ENCODE measurements around the gene NPR3. TPM values are rescaled to one million over a fixed set of nuclear protein-coding genes. Genes with fewer than 3 reads are reported as not detected.
A peak's percentile ranks its signal among the peaks of the same experiment; 100 is the strongest.

NPR3 gene
- total and polyA plus RNA-seq, 4 donors, result 0.70 to 15.4 (median 2.2) TPM

DNA sequence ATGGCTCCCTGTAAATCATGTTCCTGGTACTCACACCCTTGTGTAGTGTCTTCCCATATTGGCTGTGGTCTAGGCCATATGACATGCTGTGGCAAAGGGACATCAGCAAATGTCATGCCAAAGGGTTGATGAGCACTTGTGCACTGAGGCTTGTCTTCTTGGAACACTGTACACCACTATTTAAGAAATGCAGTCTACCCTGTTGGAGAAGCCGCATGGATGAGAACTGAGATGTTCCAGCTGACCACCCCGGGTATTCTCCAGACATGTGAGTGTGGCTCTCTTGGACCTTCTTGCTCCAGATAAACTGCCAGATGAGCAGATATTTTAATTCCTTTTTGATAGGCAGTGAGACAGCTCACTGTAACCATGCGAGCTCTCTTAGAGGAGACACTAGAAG is 20.5 kb upstream of the NPR3 start:
- Histone ChIP-seq H3K9me3 (ENCODE audit: control insufficient read depth in 4 of 4, low read length in 3 of 4) (no peaks in the 10 kb centered on the region), H3K27ac (ENCODE audit: low read depth in 1 of 2, low read length in 2 of 2) (no peak overlapping the region), H3K27me3 (ENCODE audit: control insufficient read depth in 4 of 4, insufficient read depth in 4 of 4, low read length in 3 of 4) (no peaks in the 10 kb centered on the region), H3K36me3 (ENCODE audit: control insufficient read depth in 4 of 4, insufficient read depth in 3 of 4, low read depth in 1 of 4, low read length in 3 of 4) (no peaks in the 10 kb centered on the region), H3K4me1 (ENCODE audit: control insufficient read depth in 4 of 4, insufficient read depth in 4 of 4, low read length in 3 of 4) (peaks cover 0 to 13% (median 13%) of the 10 kb centered on the region in 4 donors), H3K4me3 (ENCODE audit: low read depth in 1 of 3, low read length in 3 of 3) (no peak overlapping the region), H3K9ac (ENCODE audit: low read depth in 1 of 2, low read length in 2 of 2) (no peak overlapping the region)
- TF ChIP-seq EGR1 (IDR thresholded peaks at IDR 0.05; ENCODE audit: low read depth in 2 of 2) (no peak), NR2F2 (IDR thresholded peaks at IDR 0.05) (no peak)
- TF ChIP-seq, protein P1, sequence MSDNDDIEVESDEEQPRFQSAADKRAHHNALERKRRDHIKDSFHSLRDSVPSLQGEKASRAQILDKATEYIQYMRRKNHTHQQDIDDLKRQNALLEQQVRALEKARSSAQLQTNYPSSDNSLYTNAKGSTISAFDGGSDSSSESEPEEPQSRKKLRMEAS (IDR thresholded peaks at IDR 0.05), result no peak
- DNase-seq (ENCODE audit: low spot score), result no peak
- WGBS, result 80% methylated on average over 3 of the region's 3 CpGs

DNA sequence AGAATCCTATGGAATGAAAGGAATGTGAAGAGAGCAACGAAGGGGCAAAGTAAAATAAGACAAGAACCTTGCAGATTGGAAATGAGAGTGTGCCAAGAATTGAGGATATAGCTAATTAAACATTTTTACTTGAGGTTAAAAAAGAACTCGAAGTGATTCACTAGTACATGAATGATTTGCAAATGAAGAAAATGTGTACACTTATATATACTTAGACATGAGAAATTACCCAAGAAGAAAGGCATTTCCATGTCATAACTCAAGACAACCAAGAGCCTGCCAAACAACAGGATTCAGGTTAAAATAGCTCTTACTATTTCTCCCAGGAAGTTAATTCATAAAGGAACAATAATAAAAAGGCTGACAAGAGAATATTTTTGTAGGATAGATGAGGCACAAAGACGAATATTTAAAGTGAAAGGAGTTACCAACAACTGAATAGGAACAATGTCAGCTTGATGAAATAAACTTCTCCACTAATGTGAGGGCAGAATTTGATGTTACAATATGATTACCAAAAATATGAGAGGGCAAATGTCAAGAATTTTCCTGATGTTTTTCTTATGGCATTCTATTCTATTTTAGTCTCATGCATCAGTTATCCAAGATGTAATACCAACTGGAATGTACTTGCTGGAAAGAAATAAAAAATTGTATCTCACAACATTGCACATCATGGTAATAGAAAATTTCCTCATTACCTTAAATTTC is 18.9 kb upstream of the NPR3 start:
- Histone ChIP-seq H3K9ac (ENCODE audit: low read depth in 1 of 2, low read length in 2 of 2) (no peak overlapping the region), H3K27me3 (ENCODE audit: control insufficient read depth in 4 of 4, insufficient read depth in 4 of 4, low read length in 3 of 4) (no peaks in the 10 kb centered on the region), H3K4me1 (ENCODE audit: control insufficient read depth in 4 of 4, insufficient read depth in 4 of 4, low read length in 3 of 4) (peaks cover 0 to 8% (median 7%) of the 10 kb centered on the region in 4 donors), H3K4me3 (ENCODE audit: low read depth in 1 of 3, low read length in 3 of 3) (no peak overlapping the region), H3K27ac (ENCODE audit: low read depth in 1 of 2, low read length in 2 of 2) (no peak overlapping the region), H3K9me3 (ENCODE audit: control insufficient read depth in 4 of 4, low read length in 3 of 4) (no peaks in the 10 kb centered on the region), H3K36me3 (ENCODE audit: control insufficient read depth in 4 of 4, insufficient read depth in 3 of 4, low read depth in 1 of 4, low read length in 3 of 4) (no peaks in the 10 kb centered on the region)
- TF ChIP-seq SP1 (IDR thresholded peaks at IDR 0.05), result no peak
- TF ChIP-seq, protein P2, sequence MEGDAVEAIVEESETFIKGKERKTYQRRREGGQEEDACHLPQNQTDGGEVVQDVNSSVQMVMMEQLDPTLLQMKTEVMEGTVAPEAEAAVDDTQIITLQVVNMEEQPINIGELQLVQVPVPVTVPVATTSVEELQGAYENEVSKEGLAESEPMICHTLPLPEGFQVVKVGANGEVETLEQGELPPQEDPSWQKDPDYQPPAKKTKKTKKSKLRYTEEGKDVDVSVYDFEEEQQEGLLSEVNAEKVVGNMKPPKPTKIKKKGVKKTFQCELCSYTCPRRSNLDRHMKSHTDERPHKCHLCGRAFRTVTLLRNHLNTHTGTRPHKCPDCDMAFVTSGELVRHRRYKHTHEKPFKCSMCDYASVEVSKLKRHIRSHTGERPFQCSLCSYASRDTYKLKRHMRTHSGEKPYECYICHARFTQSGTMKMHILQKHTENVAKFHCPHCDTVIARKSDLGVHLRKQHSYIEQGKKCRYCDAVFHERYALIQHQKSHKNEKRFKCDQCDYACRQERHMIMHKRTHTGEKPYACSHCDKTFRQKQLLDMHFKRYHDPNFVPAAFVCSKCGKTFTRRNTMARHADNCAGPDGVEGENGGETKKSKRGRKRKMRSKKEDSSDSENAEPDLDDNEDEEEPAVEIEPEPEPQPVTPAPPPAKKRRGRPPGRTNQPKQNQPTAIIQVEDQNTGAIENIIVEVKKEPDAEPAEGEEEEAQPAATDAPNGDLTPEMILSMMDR (IDR thresholded peaks at IDR 0.05; ENCODE audit: low read depth, low read length, missing input control), result no peak
- TF ChIP-seq FOXA2 (IDR thresholded peaks at IDR 0.05), result no peak
- no peak for TF ChIP-seq HNF4A (conservative IDR thresholded peaks at IDR 0.05)
- TF ChIP-seq RAD21 (IDR thresholded peaks at IDR 0.05), result no peak
- TF ChIP-seq YY1 (IDR thresholded peaks at IDR 0.05), result no peak
- DNase-seq (ENCODE audit: low spot score), result no peak
- 63% methylated on average over 3 of the region's 3 CpGs for WGBS

DNA sequence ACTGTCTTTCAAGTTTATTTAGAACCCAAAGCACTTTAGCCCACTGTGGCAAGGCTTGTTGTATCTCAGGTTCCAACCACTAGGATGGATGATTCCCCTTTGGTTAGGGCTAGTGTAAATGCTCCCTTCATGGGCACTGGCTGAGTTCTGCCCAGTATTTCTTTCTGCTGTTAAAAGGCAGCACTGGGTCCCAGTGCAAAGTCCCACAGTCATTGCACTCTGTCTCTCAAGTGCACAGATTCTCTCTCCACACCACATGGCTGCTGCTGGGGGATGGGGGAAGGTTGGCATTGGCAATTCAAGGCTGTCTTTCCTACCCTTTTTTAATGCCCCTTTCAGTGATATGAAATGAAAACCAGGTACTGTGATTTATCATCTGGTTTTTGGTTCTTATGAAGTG is 7.2 kb upstream of the NPR3 start:
- peak; percentile 34 to 56 for TF ChIP-seq HNF4A (conservative IDR thresholded peaks at IDR 0.05)
- TF ChIP-seq RXRA (IDR thresholded peaks at IDR 0.05), result no peak
- no peaks in the 10 kb centered on the region for H3K36me3 ChIP-seq (ENCODE audit: control insufficient read depth in 4 of 4, insufficient read depth in 3 of 4, low read depth in 1 of 4, low read length in 3 of 4)
- no peak overlapping the region for H3K4me3 ChIP-seq (ENCODE audit: low read depth in 1 of 3, low read length in 3 of 3)
- no peaks in the 10 kb centered on the region for H3K9me3 ChIP-seq (ENCODE audit: control insufficient read depth in 4 of 4, low read length in 3 of 4)
- no peak for DNase-seq (ENCODE audit: low spot score)
- no peak overlapping the region for H3K27ac ChIP-seq (ENCODE audit: low read depth in 1 of 2, low read length in 2 of 2)
- no peak overlapping the region for H3K9ac ChIP-seq (ENCODE audit: low read depth in 1 of 2, low read length in 2 of 2)
- no peaks in the 10 kb centered on the region for H3K27me3 ChIP-seq (ENCODE audit: control insufficient read depth in 4 of 4, insufficient read depth in 4 of 4, low read length in 3 of 4)
- H3K4me1 ChIP-seq (ENCODE audit: control insufficient read depth in 4 of 4, insufficient read depth in 4 of 4, low read length in 3 of 4), result peaks cover 0 to 2% (median 0%) of the 10 kb centered on the region in 4 donors

DNA sequence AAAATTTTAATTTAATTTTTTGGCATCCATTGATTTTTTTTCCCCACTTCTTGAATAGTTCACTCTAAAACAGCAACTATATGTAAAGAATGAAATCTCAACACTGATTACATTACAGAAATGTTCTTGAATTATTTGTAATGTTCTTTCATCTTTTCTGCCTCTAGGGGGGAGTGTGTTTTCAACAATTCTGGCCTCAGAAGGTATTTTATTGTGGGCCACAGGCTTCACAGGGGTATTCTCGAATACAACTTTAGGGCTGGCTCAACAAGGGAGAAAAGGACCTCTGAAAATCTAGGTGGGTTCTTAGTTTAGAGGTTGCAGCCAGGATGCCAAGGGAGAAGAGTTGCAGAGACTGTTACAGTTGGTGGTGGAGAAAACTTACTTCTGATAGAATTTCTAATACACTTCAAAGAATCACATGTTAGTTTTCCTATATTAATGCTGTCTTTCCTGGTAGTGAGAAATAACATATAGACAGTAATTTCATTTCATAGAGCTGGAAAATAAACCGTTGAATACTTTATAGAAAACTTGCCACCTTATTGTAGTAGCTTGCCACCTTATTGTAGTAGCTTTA is 3.6 kb upstream of the NPR3 start:
- Histone ChIP-seq H3K4me3 (ENCODE audit: low read depth in 1 of 3, low read length in 3 of 3) (no peak overlapping the region), H3K36me3 (ENCODE audit: control insufficient read depth in 4 of 4, insufficient read depth in 3 of 4, low read depth in 1 of 4, low read length in 3 of 4) (no peaks in the 10 kb centered on the region), H3K27ac (ENCODE audit: low read depth in 1 of 2, low read length in 2 of 2) (no peak overlapping the region), H3K27me3 (ENCODE audit: control insufficient read depth in 4 of 4, insufficient read depth in 4 of 4, low read length in 3 of 4) (peaks cover 0 to under 1% (median 0%) of the 10 kb centered on the region in 4 donors), H3K4me1 (ENCODE audit: control insufficient read depth in 4 of 4, insufficient read depth in 4 of 4, low read length in 3 of 4) (peaks cover 6 to 30% (median 16%) of the 10 kb centered on the region in 4 donors), H3K9ac (ENCODE audit: low read depth in 1 of 2, low read length in 2 of 2) (no peak overlapping the region), H3K9me3 (ENCODE audit: control insufficient read depth in 4 of 4, low read length in 3 of 4) (no peaks in the 10 kb centered on the region)
- no peak for DNase-seq (ENCODE audit: low spot score)
- TF ChIP-seq RAD21 (IDR thresholded peaks at IDR 0.05), result peak; percentile 78 to 79
- TF ChIP-seq, protein P2 (IDR thresholded peaks at IDR 0.05; ENCODE audit: low read depth, low read length, missing input control), result peak; percentile 35
- TF ChIP-seq SP1 (IDR thresholded peaks at IDR 0.05), result no peak
- no peak for TF ChIP-seq NR2F2 (IDR thresholded peaks at IDR 0.05)
- no peak for TF ChIP-seq FOXA1 (IDR thresholded peaks at IDR 0.05)
- TF ChIP-seq HNF4A (conservative IDR thresholded peaks at IDR 0.05), result no peak
- no peak for TF ChIP-seq HNF4G (IDR thresholded peaks at IDR 0.05)
- WGBS, result 37% methylated on average over 2 of the region's 2 CpGs

All from liver (tissue), 9 donors.